Measurements from ENCODE around the gene MAPK14. TPM values are rescaled to one million over a fixed set of nuclear protein-coding genes. Genes with fewer than 3 reads are reported as not detected.

Gene MAPK14
- total and polyA plus RNA-seq, 2 experiments from 2014 or later, result 26.8 to 45.0 TPM

- Histone ChIP-seq H3F3A (ENCODE audit: insufficient read depth) (peaks cover 20% of the 10 kb centered on the region), H3K9ac (no peak overlapping the region), H3K4me3 (no peak overlapping the region), H3K27me3 (replicated peaks; ENCODE audit: insufficient read depth) (no peaks in the 10 kb centered on the region), H3K4me2 (ENCODE audit: unreplicated experiment) (no peak overlapping the region), H2AFZ (no peak overlapping the region), H3K36me3 (ENCODE audit: low read depth) (no peaks in the 10 kb centered on the region), H3K9me2 (ENCODE audit: insufficient read depth) (no peaks in the 10 kb centered on the region), H3K9me3 (ENCODE audit: low read depth) (no peaks in the 10 kb centered on the region), H3K27ac (no peak overlapping the region), H3K4me1 (ENCODE audit: insufficient read depth) (peaks cover 28% of the 10 kb centered on the region), H4K20me1 (ENCODE audit: insufficient read depth) (peaks cover 20% of the 10 kb centered on the region), H3K79me2 (ENCODE audit: insufficient read depth) (peaks cover 100% of the 10 kb centered on the region)
- no peak for DNase-seq
- in situ Hi-C loops (cut with MboI), result no loop called here
- 93 to 96% methylated on average over 2 of the region's 2 CpGs for WGBS, 2 experiments (ENCODE audit: low coverage in 1 of 2, low lambda C conversion rate in 2 of 2, missing lambda C conversion rate in 2 of 2)
- no peak for TF ChIP-seq EZH2 (IDR thresholded peaks at IDR 0.05; ENCODE audit: insufficient read depth, poor library complexity, severe bottlenecking)
Observed at GRCh38 chr6:36066817-36067216, 39.2 kb downstream of the MAPK14 start.

- H3K4me3 ChIP-seq, result no peak overlapping the region
- peak; percentile 51 for DNase-seq
- no peaks in the 10 kb centered on the region for H3K9me2 ChIP-seq (ENCODE audit: insufficient read depth)
- H3K36me3 ChIP-seq (ENCODE audit: low read depth), result no peaks in the 10 kb centered on the region
- no peak overlapping the region for H3K27ac ChIP-seq
- no peaks in the 10 kb centered on the region for H3K27me3 ChIP-seq (replicated peaks; ENCODE audit: insufficient read depth)
- H2AFZ ChIP-seq, result no peak overlapping the region
- H4K20me1 ChIP-seq (ENCODE audit: insufficient read depth), result peaks cover 20% of the 10 kb centered on the region
- in situ Hi-C loops (cut with MboI), result no loop called here
- TF ChIP-seq EZH2phosphoT487 (IDR thresholded peaks at IDR 0.05; ENCODE audit: insufficient read depth, low read depth) (no peak), EZH2 (IDR thresholded peaks at IDR 0.05; ENCODE audit: insufficient read depth, poor library complexity, severe bottlenecking) (no peak)
- no peak overlapping the region for H3K4me2 ChIP-seq (ENCODE audit: unreplicated experiment)
- peaks cover 28% of the 10 kb centered on the region for H3K4me1 ChIP-seq (ENCODE audit: insufficient read depth)
- H3K9ac ChIP-seq, result no peak overlapping the region
- no peaks in the 10 kb centered on the region for H3K9me3 ChIP-seq (ENCODE audit: low read depth)
- H3K79me2 ChIP-seq (ENCODE audit: insufficient read depth), result peaks cover 100% of the 10 kb centered on the region
- H3F3A ChIP-seq (ENCODE audit: insufficient read depth), result peaks cover 20% of the 10 kb centered on the region
- 57 to 62% methylated on average over 3 of the region's 3 CpGs for WGBS, 2 experiments (ENCODE audit: low coverage in 1 of 2, low lambda C conversion rate in 2 of 2, missing lambda C conversion rate in 2 of 2)
Observed at GRCh38 chr6:36067374-36068011, 39.9 kb downstream of the MAPK14 start.

- Histone ChIP-seq H3K4me1 (ENCODE audit: insufficient read depth) (peaks cover 28% of the 10 kb centered on the region), H3K4me3 (no peak overlapping the region), H3K9me2 (ENCODE audit: insufficient read depth) (no peaks in the 10 kb centered on the region), H2AFZ (no peak overlapping the region), H3K79me2 (ENCODE audit: insufficient read depth) (peaks cover 100% of the 10 kb centered on the region), H3K9me3 (ENCODE audit: low read depth) (no peaks in the 10 kb centered on the region), H4K20me1 (ENCODE audit: insufficient read depth) (peaks cover 20% of the 10 kb centered on the region), H3F3A (ENCODE audit: insufficient read depth) (peaks cover 20% of the 10 kb centered on the region), H3K9ac (no peak overlapping the region), H3K27me3 (replicated peaks; ENCODE audit: insufficient read depth) (no peaks in the 10 kb centered on the region), H3K36me3 (ENCODE audit: low read depth) (no peaks in the 10 kb centered on the region), H3K27ac (no peak overlapping the region), H3K4me2 (ENCODE audit: unreplicated experiment) (no peak overlapping the region)
- in situ Hi-C loops (cut with MboI), result no loop called here
- TF ChIP-seq EZH2 (IDR thresholded peaks at IDR 0.05; ENCODE audit: insufficient read depth, poor library complexity, severe bottlenecking), result no peak
- TF ChIP-seq EZH2phosphoT487 (IDR thresholded peaks at IDR 0.05; ENCODE audit: insufficient read depth, low read depth), result no peak
- no peak for DNase-seq
Observed at GRCh38 chr6:36068012-36068392, 40.4 kb downstream of the MAPK14 start.

- H3K9me2 ChIP-seq (ENCODE audit: insufficient read depth), result no peaks in the 10 kb centered on the region
- no peak overlapping the region for H3K4me2 ChIP-seq (ENCODE audit: unreplicated experiment)
- H3K27ac ChIP-seq, result no peak overlapping the region
- no peaks in the 10 kb centered on the region for H3K9me3 ChIP-seq (ENCODE audit: low read depth)
- peaks cover 28% of the 10 kb centered on the region for H3K4me1 ChIP-seq (ENCODE audit: insufficient read depth)
- TF ChIP-seq EZH2 (IDR thresholded peaks at IDR 0.05; ENCODE audit: insufficient read depth, poor library complexity, severe bottlenecking), result no peak
- no peak for TF ChIP-seq EZH2phosphoT487 (IDR thresholded peaks at IDR 0.05; ENCODE audit: insufficient read depth, low read depth)
- H4K20me1 ChIP-seq (ENCODE audit: insufficient read depth), result peaks cover 20% of the 10 kb centered on the region
- DNase-seq, result no peak
- no peak overlapping the region for H3K9ac ChIP-seq
- in situ Hi-C loops (cut with MboI), result no loop called here
- H2AFZ ChIP-seq, result no peak overlapping the region
- H3K79me2 ChIP-seq (ENCODE audit: insufficient read depth), result peaks cover 100% of the 10 kb centered on the region
- H3K27me3 ChIP-seq (replicated peaks; ENCODE audit: insufficient read depth), result no peaks in the 10 kb centered on the region
- no peak overlapping the region for H3K4me3 ChIP-seq
- H3F3A ChIP-seq (ENCODE audit: insufficient read depth), result peaks cover 20% of the 10 kb centered on the region
- WGBS, 2 experiments (ENCODE audit: low coverage in 1 of 2, low lambda C conversion rate in 2 of 2, missing lambda C conversion rate in 2 of 2), result 75 to 84% methylated on average over 3 of the region's 3 CpGs
- no peaks in the 10 kb centered on the region for H3K36me3 ChIP-seq (ENCODE audit: low read depth)
Observed at GRCh38 chr6:36068586-36068985, 41.0 kb downstream of the MAPK14 start.

- TF ChIP-seq EZH2phosphoT487 (IDR thresholded peaks at IDR 0.05; ENCODE audit: insufficient read depth, low read depth) (no peak), EZH2 (IDR thresholded peaks at IDR 0.05; ENCODE audit: insufficient read depth, poor library complexity, severe bottlenecking) (no peak)
- H3K27ac ChIP-seq, result no peak overlapping the region
- peaks cover 100% of the 10 kb centered on the region for H3K79me2 ChIP-seq (ENCODE audit: insufficient read depth)
- in situ Hi-C loops (cut with MboI), result no loop called here
- no peak overlapping the region for H3K4me3 ChIP-seq
- peaks cover 28% of the 10 kb centered on the region for H3K4me1 ChIP-seq (ENCODE audit: insufficient read depth)
- peaks cover 20% of the 10 kb centered on the region for H3F3A ChIP-seq (ENCODE audit: insufficient read depth)
- no peaks in the 10 kb centered on the region for H3K9me3 ChIP-seq (ENCODE audit: low read depth)
- WGBS, 2 experiments (ENCODE audit: low coverage in 1 of 2, low lambda C conversion rate in 2 of 2, missing lambda C conversion rate in 2 of 2), result 98 to 100% methylated on average over 1 of the region's 1 CpG
- H3K9ac ChIP-seq, result no peak overlapping the region
- peaks cover 17% of the 10 kb centered on the region for H4K20me1 ChIP-seq (ENCODE audit: insufficient read depth)
- no peaks in the 10 kb centered on the region for H3K27me3 ChIP-seq (replicated peaks; ENCODE audit: insufficient read depth)
- 0 out of 2 replicates have a peak, but pooled peaks cover 3% of the 10 kb centered on the region for H3K36me3 ChIP-seq (ENCODE audit: low read depth)
- H2AFZ ChIP-seq, result no peak overlapping the region
- no peaks in the 10 kb centered on the region for H3K9me2 ChIP-seq (ENCODE audit: insufficient read depth)
- H3K4me2 ChIP-seq (ENCODE audit: unreplicated experiment), result no peak overlapping the region
- DNase-seq, result no peak
Observed at GRCh38 chr6:36069573-36069972, 42.0 kb downstream of the MAPK14 start.

All from GM23248 (cell line).